Activated T-cell treated with anti-CD3 and anti-CD28 coated beads, Interleukin-2, amount 50 U/mL, for 24 hours (primary cell): ENCODE results near the gene F8A1.
A peak's percentile ranks its signal among the peaks of the same experiment; 100 is the strongest.
"Not testable (repeated sequence)": the region's sequence is repeated elsewhere in the genome, so short reads cannot be mapped to it uniquely, and the experiment has no call there.

Experiments
- DNase-seq: peaks from one replicate; pipeline ENCODE4 v3.0.0-alpha.2; 2020
- H3K27ac Mint-ChIP-seq: 2 replicates; pipeline ENCODE4 v1.8.0; 2020; ENCODE audit warnings: mild to moderate bottlenecking, mixed read lengths
- H3K27me3 Mint-ChIP-seq: 2 replicates; pipeline ENCODE4 v1.8.0; 2020; ENCODE audit warnings: mixed read lengths
- H3K36me3 Mint-ChIP-seq: 2 replicates; pipeline ENCODE4 v1.8.0; 2020; ENCODE audit warnings: low read depth, mixed read lengths
- H3K4me1 Mint-ChIP-seq: 2 replicates; pipeline ENCODE4 v1.8.0; 2020; ENCODE audit warnings: low read depth, mixed read lengths
- H3K4me3 Mint-ChIP-seq: 2 replicates; pipeline ENCODE4 v1.8.0; 2020; ENCODE audit warnings: mild to moderate bottlenecking, moderate library complexity, mixed read lengths
- H3K9me3 Mint-ChIP-seq: 2 replicates; pipeline ENCODE4 v1.8.0; 2020; ENCODE audit warnings: mixed read lengths

F8A1 gene

GRCh38 chrX:154886069-154886788 is at the start of gene F8A1:
Gene F8A1, plus strand, starts transcription at chrX:154886355. Its CDS starts 20 bp downstream, at chrX:154886375.
- H3K27ac Mint-ChIP-seq, H3K4me1 Mint-ChIP-seq, H3K36me3 Mint-ChIP-seq, H3K9me3 Mint-ChIP-seq, H3K27me3 Mint-ChIP-seq, H3K4me3 Mint-ChIP-seq: not testable (repeated sequence)
- DNase-seq = peak; percentile 58

DNA sequence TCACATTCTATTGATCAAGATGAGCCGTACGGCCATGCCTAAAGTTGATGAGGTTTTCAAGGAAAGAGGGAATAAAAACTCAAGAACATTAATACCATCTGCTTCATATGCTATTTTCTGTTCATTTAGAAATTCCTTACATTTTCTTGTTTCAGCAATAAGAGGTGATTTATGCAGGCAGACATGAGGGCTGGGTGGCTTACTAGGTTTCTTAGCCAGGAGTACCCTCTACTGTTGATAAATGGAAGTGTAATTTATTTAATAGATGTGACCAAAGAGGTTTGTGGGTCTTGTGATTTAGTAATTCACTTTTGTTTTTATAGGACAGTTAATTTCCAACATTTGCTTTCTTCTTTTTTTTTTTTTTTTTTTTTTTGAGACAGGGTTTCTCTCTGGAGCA is 45.3 kb upstream of the F8A1 start:
- Mint-ChIP-seq H3K27me3 (no peaks in the 10 kb centered on the region), H3K9me3 (no peaks in the 10 kb centered on the region), H3K4me3 (no peak overlapping the region), H3K4me1 (no peaks in the 10 kb centered on the region), H3K27ac (no peak overlapping the region), H3K36me3 (no peaks in the 10 kb centered on the region)
- no peak for DNase-seq

DNA sequence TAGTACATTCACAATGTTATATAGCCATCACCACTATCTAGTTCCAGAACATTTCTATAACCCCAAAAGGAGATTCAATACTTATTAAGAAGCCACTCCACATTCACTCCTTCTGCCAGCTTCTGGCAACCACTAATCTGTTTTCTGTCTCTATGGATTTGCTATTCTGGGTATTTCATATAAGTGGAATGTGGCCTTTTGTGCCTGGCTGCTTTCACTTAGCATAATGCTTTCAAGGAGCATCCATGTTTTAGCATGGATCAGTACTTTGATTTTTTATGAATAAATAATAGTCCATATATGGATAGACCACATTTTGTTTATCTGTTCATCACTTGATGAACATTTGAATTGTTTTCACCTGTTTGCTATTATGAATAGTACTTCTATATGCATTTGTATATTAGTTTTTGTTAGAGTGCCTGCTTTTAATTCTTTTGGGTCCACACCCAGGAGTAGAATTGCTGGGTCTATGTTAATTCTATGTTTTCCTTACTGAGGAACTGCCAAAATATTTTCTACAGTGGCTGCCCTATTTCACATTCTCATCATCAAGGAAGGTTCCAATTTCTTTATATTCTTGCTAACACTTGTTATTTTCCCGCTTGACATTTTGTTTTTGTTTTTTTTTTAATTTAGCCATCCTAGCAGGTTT is 35.1 kb upstream of the F8A1 start:
- no peaks in the 10 kb centered on the region for H3K4me1 Mint-ChIP-seq
- H3K27ac Mint-ChIP-seq = no peak overlapping the region
- no peaks in the 10 kb centered on the region for H3K36me3 Mint-ChIP-seq
- DNase-seq = no peak
- H3K4me3 Mint-ChIP-seq = no peak overlapping the region
- H3K9me3 Mint-ChIP-seq = no peaks in the 10 kb centered on the region
- peaks cover 9% of the 10 kb centered on the region for H3K27me3 Mint-ChIP-seq

- Mint-ChIP-seq H3K36me3 (no peaks in the 10 kb centered on the region), H3K4me1 (no peaks in the 10 kb centered on the region)
- no peak for DNase-seq
Measured at GRCh38 chrX:154855256-154855655, 30.9 kb upstream of the F8A1 start.

DNA sequence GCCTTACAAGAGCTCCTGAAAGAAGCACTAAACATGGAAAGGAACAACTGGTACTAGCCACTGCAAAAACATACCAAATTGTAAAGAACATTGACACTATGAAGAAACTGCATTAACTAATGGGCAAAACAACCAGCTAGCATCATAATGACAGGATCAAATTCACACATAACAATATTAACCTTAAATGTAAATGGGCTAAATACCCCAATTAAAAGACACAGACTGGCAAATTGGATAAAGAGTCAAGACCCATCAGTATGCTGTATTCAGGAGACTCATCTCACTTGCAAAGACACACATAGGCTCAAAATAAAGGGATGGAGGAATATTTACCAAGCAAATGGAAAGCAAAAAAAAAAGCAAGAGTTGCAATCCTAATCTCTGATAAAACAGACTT is 17.6 kb upstream of the F8A1 start:
- peaks cover 24% of the 10 kb centered on the region for H3K9me3 Mint-ChIP-seq
- not testable (repeated sequence) for H3K36me3 Mint-ChIP-seq, H3K27ac Mint-ChIP-seq, DNase-seq, H3K4me1 Mint-ChIP-seq, H3K4me3 Mint-ChIP-seq, H3K27me3 Mint-ChIP-seq

More at GRCh38 chrX:154855256-154855655, 30.9 kb upstream of the F8A1 start:
- H3K4me3 Mint-ChIP-seq = no peak overlapping the region
- no peak overlapping the region for H3K27ac Mint-ChIP-seq
- no peaks in the 10 kb centered on the region for H3K9me3 Mint-ChIP-seq
- peaks cover 12% of the 10 kb centered on the region for H3K27me3 Mint-ChIP-seq

- no peak overlapping the region for H3K4me3 Mint-ChIP-seq
- no peaks in the 10 kb centered on the region for H3K4me1 Mint-ChIP-seq
- no peaks in the 10 kb centered on the region for H3K27me3 Mint-ChIP-seq
- no peak for DNase-seq
- no peak overlapping the region for H3K27ac Mint-ChIP-seq
- H3K9me3 Mint-ChIP-seq = peaks cover 19% of the 10 kb centered on the region
- no peaks in the 10 kb centered on the region for H3K36me3 Mint-ChIP-seq
Measured at GRCh38 chrX:154873329-154873728, 12.8 kb upstream of the F8A1 start.

DNA sequence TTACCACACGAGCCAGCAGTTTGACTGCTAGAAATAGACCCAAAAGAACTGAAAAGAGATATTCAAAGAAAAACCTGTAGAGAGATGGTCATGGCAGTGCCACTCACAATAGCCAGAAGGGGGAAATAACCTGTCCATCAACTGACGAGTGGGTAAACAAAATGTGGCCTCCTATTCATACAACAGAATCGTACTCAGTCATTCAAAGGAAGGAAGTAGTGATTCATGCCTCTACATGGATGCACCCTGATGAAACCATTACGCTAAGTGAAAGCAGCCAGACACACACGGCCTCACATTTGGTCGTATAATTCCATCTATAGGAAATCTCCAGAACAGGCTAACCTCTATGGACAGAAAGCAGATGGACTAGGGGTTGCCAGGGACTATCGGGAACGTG is 2.1 kb upstream of the F8A1 start:
- H3K36me3 Mint-ChIP-seq, H3K9me3 Mint-ChIP-seq, H3K4me1 Mint-ChIP-seq, DNase-seq, H3K4me3 Mint-ChIP-seq, H3K27me3 Mint-ChIP-seq, H3K27ac Mint-ChIP-seq: not testable (repeated sequence)

DNA sequence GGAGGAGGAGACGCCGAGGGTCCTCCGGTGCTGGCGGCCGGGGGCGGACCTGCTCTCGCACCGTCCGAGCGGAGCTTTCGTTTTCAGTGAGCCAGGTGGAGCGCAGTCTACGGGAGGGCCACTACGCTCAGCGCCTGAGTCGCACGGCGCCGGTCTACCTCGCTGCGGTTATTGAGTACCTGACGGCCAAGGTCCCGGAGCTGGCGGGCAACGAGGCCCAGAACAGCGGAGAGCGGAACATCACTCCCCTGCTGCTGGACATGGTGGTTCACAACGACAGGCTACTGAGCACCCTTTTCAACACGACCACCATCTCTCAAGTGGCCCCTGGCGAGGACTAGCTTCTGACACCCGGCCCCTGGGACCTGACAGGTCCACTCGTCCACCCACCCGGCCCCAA is 1.1 kb upstream of the F8A1 start:
- not testable (repeated sequence) for H3K27ac Mint-ChIP-seq, H3K36me3 Mint-ChIP-seq, H3K4me3 Mint-ChIP-seq, H3K27me3 Mint-ChIP-seq, DNase-seq, H3K9me3 Mint-ChIP-seq, H3K4me1 Mint-ChIP-seq

GRCh38 chrX:154885549-154885948 is 606 bp upstream of the F8A1 start:
- not testable (repeated sequence) for H3K36me3 Mint-ChIP-seq, H3K9me3 Mint-ChIP-seq, DNase-seq, H3K27ac Mint-ChIP-seq, H3K4me3 Mint-ChIP-seq, H3K27me3 Mint-ChIP-seq, H3K4me1 Mint-ChIP-seq

- not testable (repeated sequence) for H3K4me3 Mint-ChIP-seq, H3K27ac Mint-ChIP-seq
Measured at GRCh38 chrX:154886789-154887221, 650 bp downstream of the F8A1 start.

DNA sequence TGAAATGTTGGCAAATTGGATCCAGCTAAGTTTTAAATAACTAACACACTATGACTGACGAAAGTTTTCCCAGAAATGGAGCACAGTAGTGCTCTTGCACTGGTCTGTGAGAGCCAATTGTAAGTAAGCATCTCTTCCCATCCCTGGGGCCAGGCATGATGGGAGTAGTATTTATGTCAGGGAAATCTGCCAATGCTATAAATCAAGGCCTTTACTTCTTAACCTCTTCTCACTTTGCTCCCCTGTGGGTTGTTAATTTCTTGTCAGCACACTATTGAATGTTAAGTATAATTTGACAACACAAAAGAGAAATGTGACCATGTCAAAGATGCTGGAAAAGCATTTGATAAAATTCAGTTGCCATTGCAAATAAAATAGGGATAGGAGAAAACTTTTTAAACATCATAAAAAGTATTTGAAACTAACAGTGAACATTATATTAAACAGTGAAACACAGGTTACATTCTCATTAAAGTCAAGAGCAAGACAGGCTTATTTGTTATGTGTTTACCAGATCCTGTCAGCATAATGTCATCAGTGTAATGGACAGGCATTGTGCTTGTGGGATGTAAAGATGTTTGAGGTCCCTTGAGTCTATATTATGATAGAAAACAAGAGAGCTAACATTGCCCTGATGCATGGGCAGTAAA is 5.0 kb downstream of the F8A1 start:
- DNase-seq = no peak
- H3K4me3 Mint-ChIP-seq = no peak overlapping the region
- no peaks in the 10 kb centered on the region for H3K36me3 Mint-ChIP-seq
- no peaks in the 10 kb centered on the region for H3K9me3 Mint-ChIP-seq
- peaks cover 13% of the 10 kb centered on the region for H3K27me3 Mint-ChIP-seq
- H3K27ac Mint-ChIP-seq = no peak overlapping the region
- H3K4me1 Mint-ChIP-seq = peaks cover 11% of the 10 kb centered on the region

More at GRCh38 chrX:154886789-154887221, 650 bp downstream of the F8A1 start:
- DNase-seq, H3K4me1 Mint-ChIP-seq, H3K27me3 Mint-ChIP-seq, H3K9me3 Mint-ChIP-seq, H3K36me3 Mint-ChIP-seq: not testable (repeated sequence)

- H3K4me3 Mint-ChIP-seq = no peak overlapping the region
- H3K36me3 Mint-ChIP-seq = no peaks in the 10 kb centered on the region
- H3K4me1 Mint-ChIP-seq = peaks cover 11% of the 10 kb centered on the region
- H3K27me3 Mint-ChIP-seq = peaks cover 13% of the 10 kb centered on the region
- no peak for DNase-seq
- H3K9me3 Mint-ChIP-seq = no peaks in the 10 kb centered on the region
- H3K27ac Mint-ChIP-seq = no peak overlapping the region
Measured at GRCh38 chrX:154892296-154892695, 6.1 kb downstream of the F8A1 start.

- Mint-ChIP-seq H3K27ac (no peak overlapping the region), H3K4me1 (no peaks in the 10 kb centered on the region), H3K27me3 (peaks cover 44% of the 10 kb centered on the region), H3K9me3 (no peaks in the 10 kb centered on the region), H3K4me3 (no peak overlapping the region), H3K36me3 (no peaks in the 10 kb centered on the region)
- DNase-seq = no peak
Measured at GRCh38 chrX:154900323-154900722, 14.2 kb downstream of the F8A1 start.

DNA sequence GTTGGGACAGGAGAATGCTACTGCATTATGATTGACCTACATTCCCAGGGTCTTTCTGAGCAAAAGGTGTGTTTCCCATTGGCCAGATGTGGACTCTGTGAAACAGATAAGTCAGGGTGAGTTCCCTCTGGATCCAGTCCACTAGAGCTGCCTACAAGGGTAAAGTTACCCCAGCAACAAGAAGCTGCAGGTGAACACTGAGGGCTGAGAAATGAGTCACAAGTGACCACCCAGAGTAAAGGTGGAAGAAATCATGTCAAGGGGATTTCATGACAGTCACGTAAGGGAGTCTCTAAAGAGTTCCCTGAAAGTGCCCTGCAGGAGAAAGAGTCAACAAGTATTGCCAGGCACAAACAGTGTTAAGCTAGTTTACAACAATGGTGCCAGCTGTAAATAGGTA is 16.3 kb downstream of the F8A1 start:
- Mint-ChIP-seq H3K27ac (no peak overlapping the region), H3K36me3 (no peaks in the 10 kb centered on the region), H3K27me3 (peaks cover 41% of the 10 kb centered on the region), H3K4me1 (no peaks in the 10 kb centered on the region), H3K9me3 (no peaks in the 10 kb centered on the region), H3K4me3 (no peak overlapping the region)
- DNase-seq = no peak

GRCh38 chrX:154908821-154909220 is 22.7 kb downstream of the F8A1 start:
- no peak for DNase-seq
- H3K27me3 Mint-ChIP-seq = peaks cover 29% of the 10 kb centered on the region

More at GRCh38 chrX:154908821-154909220, 22.7 kb downstream of the F8A1 start:
- H3K4me3 Mint-ChIP-seq = no peak overlapping the region
- no peak overlapping the region for H3K27ac Mint-ChIP-seq
- H3K36me3 Mint-ChIP-seq = no peaks in the 10 kb centered on the region
- H3K9me3 Mint-ChIP-seq = peaks cover 5% of the 10 kb centered on the region
- H3K4me1 Mint-ChIP-seq = no peaks in the 10 kb centered on the region
